GM12864 (cell line): ENCODE data around the gene EPHA2.

Experiments used
- DNase-seq: peaks from one replicate; pipeline ENCODE4 v3.0.0-alpha.2; 2011; ENCODE audit warnings: low read depth
- H3K4me3 ChIP-seq: 2 replicates; pipeline ENCODE4 v1.5.1; 2011; ENCODE audit warnings: mild to moderate bottlenecking, low read depth, low read length, control low read depth
- TF ChIP-seq, protein P1 (sequence below): IDR thresholded peaks from 2 replicates; pipeline ENCODE4 v1.5.1; 2011; ENCODE audit warnings: low read depth, mild to moderate bottlenecking, moderate library complexity, low read length, control low read depth, inconsistent platforms; ENCODE audit errors: missing control alignments

EPHA2 gene

GRCh38 chr1:16151995-16152384, 3.9 kb downstream of the EPHA2 start:
- TF ChIP-seq, protein P1, sequence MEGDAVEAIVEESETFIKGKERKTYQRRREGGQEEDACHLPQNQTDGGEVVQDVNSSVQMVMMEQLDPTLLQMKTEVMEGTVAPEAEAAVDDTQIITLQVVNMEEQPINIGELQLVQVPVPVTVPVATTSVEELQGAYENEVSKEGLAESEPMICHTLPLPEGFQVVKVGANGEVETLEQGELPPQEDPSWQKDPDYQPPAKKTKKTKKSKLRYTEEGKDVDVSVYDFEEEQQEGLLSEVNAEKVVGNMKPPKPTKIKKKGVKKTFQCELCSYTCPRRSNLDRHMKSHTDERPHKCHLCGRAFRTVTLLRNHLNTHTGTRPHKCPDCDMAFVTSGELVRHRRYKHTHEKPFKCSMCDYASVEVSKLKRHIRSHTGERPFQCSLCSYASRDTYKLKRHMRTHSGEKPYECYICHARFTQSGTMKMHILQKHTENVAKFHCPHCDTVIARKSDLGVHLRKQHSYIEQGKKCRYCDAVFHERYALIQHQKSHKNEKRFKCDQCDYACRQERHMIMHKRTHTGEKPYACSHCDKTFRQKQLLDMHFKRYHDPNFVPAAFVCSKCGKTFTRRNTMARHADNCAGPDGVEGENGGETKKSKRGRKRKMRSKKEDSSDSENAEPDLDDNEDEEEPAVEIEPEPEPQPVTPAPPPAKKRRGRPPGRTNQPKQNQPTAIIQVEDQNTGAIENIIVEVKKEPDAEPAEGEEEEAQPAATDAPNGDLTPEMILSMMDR, result no peak
- DNase-seq, result no peak
- no peak overlapping the region for H3K4me3 ChIP-seq

- TF ChIP-seq, protein P1, result no peak
- H3K4me3 ChIP-seq, result no peak overlapping the region
- DNase-seq, result no peak
These were observed 4.5 kb downstream of the EPHA2 start for GRCh38 chr1:16151196-16151994.

DNA sequence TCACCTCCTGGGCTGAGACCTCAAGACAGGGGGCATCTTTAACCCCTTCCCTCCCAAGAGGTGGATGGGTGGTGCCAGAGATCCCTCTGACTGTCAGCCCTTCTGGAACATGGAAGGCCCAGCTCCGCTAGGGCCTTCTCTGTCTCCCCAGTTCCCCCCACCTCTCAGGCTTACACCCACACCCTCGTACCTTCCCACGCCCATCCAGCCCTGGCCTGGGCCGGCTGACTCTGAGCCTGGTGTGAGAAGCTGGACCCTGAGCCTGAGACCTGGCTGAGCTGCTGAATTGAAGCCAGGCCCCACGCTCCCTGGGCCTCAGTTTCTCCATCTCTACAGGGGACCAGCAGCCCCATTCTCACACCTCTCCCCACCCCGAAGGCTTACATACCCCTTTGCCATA, 5.4 kb downstream of the EPHA2 start:
- no peak for DNase-seq
- no peak overlapping the region for H3K4me3 ChIP-seq
- TF ChIP-seq, protein P1, result no peak

DNA sequence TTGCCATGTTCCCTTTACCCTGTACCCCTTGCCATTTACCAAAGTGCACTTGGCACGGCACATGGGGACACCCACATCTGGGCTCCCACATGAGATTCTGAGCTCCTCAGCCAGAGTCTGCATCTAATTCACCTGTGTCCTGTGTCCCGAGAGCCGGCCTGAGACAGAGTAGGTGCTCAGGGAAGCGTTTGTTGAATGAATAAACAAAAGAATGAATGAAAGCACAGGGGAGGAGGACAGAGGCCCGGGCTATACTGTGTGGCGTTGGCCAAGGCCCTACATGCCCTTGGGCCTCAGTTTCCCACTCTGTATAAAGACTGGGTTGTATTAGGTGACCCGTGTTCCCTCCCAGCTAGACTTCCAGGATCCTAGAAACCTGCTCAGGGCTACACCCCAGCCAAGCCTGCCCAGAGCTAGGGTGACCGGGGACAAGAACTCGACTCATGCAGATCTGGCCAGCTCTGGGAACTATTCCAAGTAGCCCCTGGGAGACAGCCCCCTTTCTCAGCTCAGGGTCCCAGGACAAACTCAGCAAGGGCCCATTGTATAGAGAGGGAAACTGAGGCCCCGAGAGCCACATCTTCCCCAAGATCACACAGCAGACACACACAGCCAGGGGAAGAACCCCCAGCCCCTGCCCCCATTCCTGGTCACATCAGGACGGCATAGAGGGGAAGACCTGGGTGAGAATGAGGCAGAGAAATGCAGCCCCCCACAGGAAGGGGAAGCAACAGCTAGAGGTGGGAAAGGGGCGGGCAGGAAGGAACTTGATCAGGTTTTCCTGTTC, 6.0 kb downstream of the EPHA2 start:
- TF ChIP-seq, protein P1, result no peak
- no peak for DNase-seq
- H3K4me3 ChIP-seq, result no peak overlapping the region

GRCh38 chr1:16149146-16149545, 6.7 kb downstream of the EPHA2 start:
- DNase-seq, result no peak
- TF ChIP-seq, protein P1, result no peak
- no peak overlapping the region for H3K4me3 ChIP-seq

DNA sequence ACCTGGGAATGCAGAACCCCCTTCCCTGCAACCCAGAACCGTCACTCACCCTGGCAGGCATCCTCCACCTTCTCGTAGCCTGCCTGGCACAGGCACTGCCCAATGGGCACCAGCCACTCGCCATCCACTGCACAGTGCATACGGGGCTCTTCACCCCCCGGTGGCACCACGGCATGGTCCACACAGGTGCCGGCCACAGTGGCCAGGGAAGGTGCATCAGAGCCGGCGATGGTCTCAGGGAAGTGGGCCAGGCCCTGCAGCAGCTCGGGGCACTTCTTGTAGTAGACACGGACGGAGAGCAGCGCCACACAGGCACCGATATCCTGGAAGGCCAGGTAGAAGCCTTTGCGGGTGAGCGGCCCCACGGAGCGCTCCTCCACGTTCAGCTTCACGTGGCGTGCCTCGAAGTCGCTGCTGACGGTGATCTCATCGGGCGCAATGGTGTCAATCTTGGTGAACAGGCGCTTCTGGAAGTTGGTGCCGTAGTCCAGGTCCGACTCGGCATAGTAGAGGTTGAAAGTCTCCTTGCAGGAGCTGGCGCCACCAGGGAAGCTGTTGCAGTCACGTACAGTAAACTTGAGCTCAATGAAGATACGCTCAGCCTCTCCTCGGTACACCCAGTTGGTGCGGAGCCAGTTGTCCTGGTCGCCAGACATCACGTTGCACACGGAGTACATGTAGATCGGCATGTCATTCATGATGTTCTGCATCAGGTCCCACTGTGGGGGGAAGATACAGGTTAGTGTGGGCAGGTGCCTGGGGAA, 7.4 kb downstream of the EPHA2 start:
- no peak overlapping the region for H3K4me3 ChIP-seq
- no peak for DNase-seq
- TF ChIP-seq, protein P1, result no peak
